Tibial nerve (tissue), 4 donors: ENCODE measurements around the gene UGT1A7. TPM values are rescaled to one million over a fixed set of nuclear protein-coding genes. Genes with fewer than 3 reads are reported as not detected.
"Not testable (repeated sequence)": the region's sequence is repeated elsewhere in the genome, so short reads cannot be mapped to it uniquely, and the experiment has no call there.

Experiments used
- DNase-seq, 2 donors: peaks; one replicate each; pipeline ENCODE4 v3.0.0-alpha.2; 2019; ENCODE audit warnings: low spot score in 2 of 2
- H3K27ac ChIP-seq, 4 donors: fragments of 200-600 bp; sonication (generic) in 3 of 4; one replicate each; pipeline ENCODE4 v1.5.1; 2017 to 2019; ENCODE audit warnings: mild to moderate bottlenecking in 1 of 4
- H3K27me3 ChIP-seq, 2 donors: fragments of 200-600 bp; sonication (generic) in 1 of 2; one replicate each; pipeline versions ENCODE4 v1.5.1 to v1.6.0; 2017 to 2019
- H3K36me3 ChIP-seq, 3 donors: fragments of 200-600 bp; sonication (generic); one replicate each; pipeline ENCODE4 v1.5.1; 2018 to 2019
- H3K4me1 ChIP-seq, 4 donors: fragments of 200-600 bp; sonication (generic) in 3 of 4; one replicate each; pipeline ENCODE4 v1.5.1; 2017 to 2019
- H3K4me3 ChIP-seq, 4 donors: fragments of 200-600 bp; sonication (generic) in 3 of 4; one replicate each; pipeline ENCODE4 v1.5.1; 2017 to 2019; ENCODE audit warnings: mild to moderate bottlenecking in 1 of 4, moderate library complexity in 1 of 4
- H3K9me3 ChIP-seq, 4 donors: fragments of 200-600 bp; sonication (generic) in 3 of 4; one replicate each; pipeline ENCODE4 v1.5.1; 2017 to 2019
- CTCF ChIP-seq, 5 experiments: fragments of 200-600 bp in 3 of 5; fragments of 450-650 bp in 2 of 5; sonication (generic) in 3 of 5; IDR thresholded peaks; one replicate each; pipeline ENCODE4 v1.5.1; 2016 to 2019; ENCODE audit warnings: antibody characterized with exemption in 5 of 5, mild to moderate bottlenecking in 3 of 5, moderate library complexity in 2 of 5
- EP300 ChIP-seq, 2 donors: sonication (generic); formaldehyde crosslinking; IDR thresholded peaks; one replicate each; pipeline ENCODE4 v1.6.1; 2017; ENCODE audit warnings: antibody characterized with exemption in 2 of 2, mild to moderate bottlenecking in 1 of 2
- POLR2A ChIP-seq, 2 donors: fragments of 450-650 bp; IDR thresholded peaks; one replicate each; pipeline ENCODE4 v1.6.1; 2017; ENCODE audit warnings: antibody characterized with exemption in 2 of 2, mild to moderate bottlenecking in 2 of 2, moderate library complexity in 2 of 2
- WGBS, 2 donors: methylation state at CpG; one replicate each; pipeline ENCODE4 v1.1.5; 2018; 5-methylcytosine and 5-hydroxymethylcytosine counted together
- total RNA-seq, 4 donors: library from RNA; depleted of rRNA; stranded (reverse); fragments of >200 nt; gene quantifications; one replicate each; pipeline ENCODE4 v1.1.0, GENCODE V29; 2016

Gene UGT1A7
- total RNA-seq, 4 donors from 2014 or later = not detected

GRCh38 chr2:233740870-233741269, 59.2 kb downstream of the UGT1A7 start:
- no peak overlapping the region for H3K27ac ChIP-seq
- H3K4me3 ChIP-seq = no peak overlapping the region
- no peak for DNase-seq
- no peaks in the 10 kb centered on the region for H3K27me3 ChIP-seq
- no peaks in the 10 kb centered on the region for H3K36me3 ChIP-seq
- H3K4me1 ChIP-seq = no peaks in the 10 kb centered on the region
- 69 to 78% methylated on average over 2 of the region's 2 CpGs for WGBS, 2 donors
- no peaks in the 10 kb centered on the region for H3K9me3 ChIP-seq
- TF ChIP-seq POLR2A (IDR thresholded peaks at IDR 0.05) = no peak
- TF ChIP-seq EP300 (IDR thresholded peaks at IDR 0.05) = no peak
- TF ChIP-seq CTCF (IDR thresholded peaks at IDR 0.05) = no peak

GRCh38 chr2:233743464-233744259, 62.0 kb downstream of the UGT1A7 start:
- H3K36me3 ChIP-seq = no peaks in the 10 kb centered on the region
- no peaks in the 10 kb centered on the region for H3K27me3 ChIP-seq
- H3K9me3 ChIP-seq = no peaks in the 10 kb centered on the region
- TF ChIP-seq EP300 (IDR thresholded peaks at IDR 0.05) = no peak
- no peak for TF ChIP-seq POLR2A (IDR thresholded peaks at IDR 0.05)
- TF ChIP-seq CTCF (IDR thresholded peaks at IDR 0.05) = no peak
- 90 to 96% methylated on average over 46 of the region's 46 CpGs for WGBS, 2 donors
- H3K4me1 ChIP-seq = no peaks in the 10 kb centered on the region
- no peak overlapping the region for H3K4me3 ChIP-seq
- H3K27ac ChIP-seq = no peak overlapping the region
- DNase-seq = no peak

GRCh38 chr2:233745073-233745755, 63.5 kb downstream of the UGT1A7 start:
- Histone ChIP-seq H3K9me3 (peaks cover 0 to under 1% (median 0%) of the 10 kb centered on the region in 4 donors), H3K36me3 (no peaks in the 10 kb centered on the region), H3K27me3 (no peaks in the 10 kb centered on the region), H3K4me3 (no peak overlapping the region), H3K4me1 (no peaks in the 10 kb centered on the region), H3K27ac (no peak overlapping the region)
- 62 to 64% methylated on average over 5 of the region's 5 CpGs for WGBS, 2 donors
- TF ChIP-seq CTCF (IDR thresholded peaks at IDR 0.05) = no peak
- no peak for TF ChIP-seq EP300 (IDR thresholded peaks at IDR 0.05)
- TF ChIP-seq POLR2A (IDR thresholded peaks at IDR 0.05) = no peak
- DNase-seq = no peak

GRCh38 chr2:233745838-233746237, 64.1 kb downstream of the UGT1A7 start:
- DNase-seq, H3K4me3 ChIP-seq, H3K36me3 ChIP-seq, H3K27me3 ChIP-seq, H3K9me3 ChIP-seq, H3K27ac ChIP-seq, H3K4me1 ChIP-seq: not testable (repeated sequence)
- 57 to 60% methylated on average over 2 of the region's 2 CpGs for WGBS, 2 donors

- Histone ChIP-seq H3K4me3 (no peak overlapping the region), H3K27me3 (no peaks in the 10 kb centered on the region), H3K36me3 (no peaks in the 10 kb centered on the region), H3K4me1 (no peaks in the 10 kb centered on the region), H3K27ac (no peak overlapping the region), H3K9me3 (peaks cover 0 to 11% (median 1%) of the 10 kb centered on the region in 4 donors)
- whole genome bisulfite sequencing, 2 donors = 73 to 78% methylated on average over 10 of the region's 10 CpGs
- no peak for DNase-seq
- no peak for TF ChIP-seq EP300 (IDR thresholded peaks at IDR 0.05)
- TF ChIP-seq CTCF (IDR thresholded peaks at IDR 0.05) = no peak
- no peak for TF ChIP-seq POLR2A (IDR thresholded peaks at IDR 0.05)
Measured at GRCh38 chr2:233746475-233747282, 65.0 kb downstream of the UGT1A7 start.
